IPS-18c (cell line): ENCODE results near the gene ZDHHC19.
A peak's percentile ranks its signal among the peaks of the same experiment; 100 is the strongest.

Source experiments
- H3K4me3 ChIP-seq: 2 replicates; pipeline ENCODE4 v1.7.0; 2013; ENCODE audit warnings: low read depth, mild to moderate bottlenecking, low read length, moderate library complexity; ENCODE audit not compliant: insufficient read depth
- H3K9me3 ChIP-seq: one replicate; pipeline ENCODE4 v1.6.1; 2013; ENCODE audit warnings: mild to moderate bottlenecking, low read length, moderate library complexity; ENCODE audit not compliant: control insufficient read depth, insufficient read depth

The ZDHHC19 gene

GRCh38 chr3:196227629-196228493 lies 16.7 kb upstream of the ZDHHC19 start:
- no peak overlapping the region for H3K4me3 ChIP-seq
- H3K9me3 ChIP-seq, result no peaks in the 10 kb centered on the region

- Histone ChIP-seq H3K4me3 (no peak overlapping the region), H3K9me3 (no peaks in the 10 kb centered on the region)
These were observed 15.9 kb upstream of the ZDHHC19 start for GRCh38 chr3:196227121-196227561.

DNA sequence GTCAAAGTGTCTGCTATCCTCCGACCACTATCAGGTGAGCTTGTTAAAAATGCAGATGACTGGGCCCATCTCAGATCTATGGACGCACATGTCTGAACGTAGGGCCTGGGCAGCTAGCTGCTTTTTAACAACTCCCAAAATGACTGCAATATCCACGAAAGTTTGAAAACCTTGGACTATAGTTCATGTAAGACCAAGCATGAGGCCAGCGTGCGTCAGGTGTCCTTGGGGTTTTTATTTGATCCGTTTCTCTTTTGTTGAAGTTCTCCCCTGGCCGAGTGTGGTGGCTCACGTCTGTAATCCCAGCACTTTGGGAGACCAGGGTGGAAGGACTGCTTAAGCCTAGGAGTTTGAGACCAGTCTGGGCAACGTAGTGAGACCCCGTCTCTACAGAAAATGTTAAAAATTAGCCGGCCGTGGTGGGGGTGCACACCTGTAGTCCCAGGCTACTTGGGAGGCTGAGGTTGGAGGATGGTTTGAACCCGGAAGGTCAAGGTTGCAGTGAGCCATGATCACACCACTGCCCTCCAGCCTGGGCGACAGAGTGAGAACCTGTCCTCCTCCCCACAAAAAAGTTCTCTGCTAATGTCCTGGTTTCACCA lies 14.7 kb upstream of the ZDHHC19 start:
- Histone ChIP-seq H3K9me3 (no peaks in the 10 kb centered on the region), H3K4me3 (no peak overlapping the region)

DNA sequence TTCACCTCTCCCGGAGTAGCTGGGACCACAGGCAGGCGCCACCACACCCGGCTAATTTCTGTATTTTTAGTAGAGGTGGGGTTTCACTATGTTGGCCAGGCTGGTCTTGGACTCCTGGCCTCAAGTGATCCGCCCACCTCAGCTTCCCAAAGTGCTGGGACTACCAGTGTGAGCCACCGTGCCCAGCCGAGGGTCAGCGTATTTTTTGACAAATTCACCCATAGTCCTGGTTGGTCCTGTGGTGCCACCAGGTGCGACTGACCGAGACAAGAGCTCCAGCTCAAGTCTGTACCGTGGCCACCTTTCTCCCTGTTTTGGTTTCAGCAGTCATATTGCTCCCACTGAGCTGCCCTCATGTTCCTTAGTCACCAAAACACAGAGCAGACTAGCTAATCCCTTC lies 13.9 kb upstream of the ZDHHC19 start:
- no peaks in the 10 kb centered on the region for H3K9me3 ChIP-seq
- no peak overlapping the region for H3K4me3 ChIP-seq

DNA sequence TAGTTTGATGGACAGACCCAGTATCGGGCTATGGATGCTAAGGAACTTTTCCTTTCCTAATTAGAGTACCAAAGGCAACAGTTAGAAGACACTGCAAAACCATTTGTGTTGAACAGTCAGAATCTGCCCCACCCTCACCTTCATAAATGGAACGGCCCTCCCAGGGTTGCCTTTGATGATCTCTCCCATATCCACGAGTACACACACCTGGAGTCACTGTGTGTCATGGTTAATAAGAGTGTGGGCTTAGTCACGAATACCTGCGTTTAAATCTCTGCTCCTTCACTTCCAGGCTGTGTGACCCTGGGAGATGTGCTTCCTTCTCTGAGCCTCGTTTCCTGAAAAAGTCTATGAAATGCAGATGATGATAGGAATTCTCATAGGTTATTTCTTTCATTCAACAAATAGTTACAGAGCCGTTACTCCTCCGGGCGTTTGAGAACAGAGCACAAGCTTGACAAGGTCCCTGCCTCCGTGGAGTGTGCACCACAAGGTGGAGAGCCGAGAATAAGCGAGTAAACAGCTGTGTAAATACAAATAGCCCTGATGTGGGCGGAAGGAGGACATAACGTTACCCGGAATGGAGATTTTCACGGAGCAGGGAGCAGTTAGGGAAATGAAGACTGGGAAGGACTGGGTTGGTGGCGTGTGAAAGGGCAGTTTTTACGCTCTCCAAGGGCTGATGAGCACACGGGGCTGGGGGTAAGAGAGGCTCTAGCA lies 11.8 kb upstream of the ZDHHC19 start:
- Histone ChIP-seq H3K4me3 (no peak overlapping the region), H3K9me3 (no peaks in the 10 kb centered on the region)

DNA sequence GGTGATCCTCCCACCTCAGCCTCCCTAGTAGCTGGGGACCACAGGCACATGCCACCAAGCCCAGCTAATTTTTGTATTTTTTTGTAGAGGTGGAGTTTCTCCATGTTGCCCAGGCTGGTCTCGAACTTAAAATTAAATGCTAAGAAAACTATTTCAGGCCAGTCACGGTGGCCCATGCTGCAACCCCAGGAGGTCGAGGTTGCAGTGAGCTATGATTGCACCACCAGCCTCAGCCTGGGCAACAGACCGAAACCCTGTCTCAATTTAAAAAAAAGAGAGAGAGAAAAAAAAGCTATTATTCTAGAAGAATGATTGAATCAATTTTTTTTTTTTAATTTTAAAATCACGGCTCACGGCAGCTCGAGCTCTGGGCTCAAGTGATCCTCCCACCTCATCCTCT lies 9.8 kb upstream of the ZDHHC19 start:
- Histone ChIP-seq H3K4me3 (no peak overlapping the region), H3K9me3 (no peaks in the 10 kb centered on the region)

GRCh38 chr3:196220587-196220986 lies 9.4 kb upstream of the ZDHHC19 start:
- H3K9me3 ChIP-seq, result no peaks in the 10 kb centered on the region
- H3K4me3 ChIP-seq, result no peak overlapping the region

DNA sequence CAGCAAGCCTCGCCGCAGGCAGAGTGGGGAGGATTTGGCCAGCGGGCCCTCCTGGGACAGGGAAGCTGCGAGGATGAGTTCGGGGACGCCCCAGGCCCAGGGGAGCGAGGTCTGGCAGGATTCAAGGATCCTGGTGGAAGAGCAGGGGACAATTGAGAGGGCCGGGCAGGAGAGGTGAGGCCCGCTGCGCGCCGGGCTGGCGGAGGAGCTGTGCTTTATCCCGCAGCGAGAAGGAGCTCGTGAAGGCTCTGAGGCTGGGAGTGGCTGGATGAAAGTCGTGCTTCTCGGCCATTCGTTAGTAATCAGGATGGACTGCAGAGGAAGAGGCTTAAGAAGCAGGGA lies 8.7 kb upstream of the ZDHHC19 start:
- no peak overlapping the region for H3K4me3 ChIP-seq

GRCh38 chr3:196219194-196219969 lies 8.2 kb upstream of the ZDHHC19 start:
- H3K9me3 ChIP-seq, result peaks cover 2% of the 10 kb centered on the region
- H3K4me3 ChIP-seq, result no peak overlapping the region

More for the DNA sequence above, 8.7 kb upstream of the ZDHHC19 start:
- H3K9me3 ChIP-seq, result peaks cover 1% of the 10 kb centered on the region

GRCh38 chr3:196218155-196218712 lies 7.0 kb upstream of the ZDHHC19 start:
- peaks cover 2% of the 10 kb centered on the region for H3K9me3 ChIP-seq
- no peak overlapping the region for H3K4me3 ChIP-seq

GRCh38 chr3:196217307-196218154 lies 6.3 kb upstream of the ZDHHC19 start:
- Histone ChIP-seq H3K9me3 (peaks cover 2% of the 10 kb centered on the region), H3K4me3 (no peak overlapping the region)

- H3K9me3 ChIP-seq, result peaks cover 2% of the 10 kb centered on the region
- peak overlapping the region; percentile 26; the same call in 1 of the 2 replicates for H3K4me3 ChIP-seq
These were observed 5.5 kb upstream of the ZDHHC19 start for GRCh38 chr3:196216681-196217211.

- Histone ChIP-seq H3K4me3 (peak within 1 kb of the TSS; percentile 26), H3K9me3 (peaks cover 2% of the 10 kb centered on the region)
These were observed 4.9 kb upstream of the ZDHHC19 start, which contains the start of gene SLC51A for GRCh38 chr3:196216089-196216564. Gene SLC51A (plus strand): TSS chr3:196216534. CDS start chr3:196216713, 179 bp downstream.

DNA sequence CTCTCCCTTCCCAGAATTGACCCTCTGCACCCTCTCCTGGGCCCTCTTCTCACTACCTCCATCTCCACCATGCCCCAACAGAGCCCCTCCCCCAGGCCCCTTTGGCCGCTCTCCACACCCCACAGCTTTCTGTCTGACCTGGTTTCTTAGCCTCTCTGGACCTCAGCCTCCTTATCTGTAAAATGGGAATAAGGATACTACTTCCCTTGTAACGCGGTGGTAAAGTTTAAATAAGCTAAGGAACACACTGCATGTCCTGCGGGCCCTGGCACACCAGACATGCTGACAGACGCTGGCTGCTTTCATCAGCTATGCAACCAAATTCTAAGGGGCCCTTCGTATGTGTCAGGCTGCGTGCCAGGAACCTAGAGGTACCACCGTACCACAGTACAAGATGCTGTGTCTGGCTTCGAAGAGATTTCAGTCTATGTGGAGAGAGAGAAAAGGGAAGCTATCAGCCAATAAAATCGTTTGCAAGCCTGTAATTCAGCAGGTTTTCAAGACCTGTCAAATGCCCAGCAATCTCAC lies 4.4 kb upstream of the ZDHHC19 start:
- no peak overlapping the region for H3K4me3 ChIP-seq
- peaks cover 2% of the 10 kb centered on the region for H3K9me3 ChIP-seq

DNA sequence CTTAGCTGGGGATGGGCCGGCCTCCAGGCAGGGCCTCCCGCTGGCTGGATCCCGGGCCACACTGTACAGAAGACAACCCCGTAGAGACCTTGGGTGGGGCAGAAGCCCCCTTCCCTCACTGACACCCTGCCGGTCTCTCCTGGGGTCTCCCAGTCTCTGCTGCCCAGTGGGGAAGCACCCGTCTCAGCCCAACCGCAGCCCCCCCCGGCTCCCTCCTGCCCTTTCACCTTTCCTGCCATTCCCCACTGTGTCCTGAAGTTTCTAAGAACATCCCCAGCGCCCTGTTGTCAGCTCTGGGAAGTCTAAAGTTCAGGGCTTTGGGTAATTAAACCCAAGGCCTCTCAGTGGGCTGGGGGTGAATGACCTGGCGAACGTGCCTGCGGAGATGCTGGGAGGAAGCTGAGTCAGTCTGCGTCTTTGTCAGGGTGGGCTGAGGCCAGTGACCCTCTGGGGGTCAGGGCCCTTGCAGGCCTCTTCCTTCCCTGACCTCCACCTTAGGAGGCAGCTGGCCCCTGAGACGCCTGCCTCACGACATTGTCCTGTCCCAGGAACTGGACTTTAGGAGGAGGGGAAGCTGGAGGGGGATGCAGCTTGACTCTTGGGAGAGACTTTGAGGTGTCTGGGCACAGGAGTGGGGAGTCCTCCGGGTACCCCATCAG lies 3.7 kb upstream of the ZDHHC19 start:
- H3K4me3 ChIP-seq, result no peak overlapping the region
- H3K9me3 ChIP-seq, result peaks cover 2% of the 10 kb centered on the region
